ENCODE measurements around the gene NEDD9.

NEDD9 gene

DNA sequence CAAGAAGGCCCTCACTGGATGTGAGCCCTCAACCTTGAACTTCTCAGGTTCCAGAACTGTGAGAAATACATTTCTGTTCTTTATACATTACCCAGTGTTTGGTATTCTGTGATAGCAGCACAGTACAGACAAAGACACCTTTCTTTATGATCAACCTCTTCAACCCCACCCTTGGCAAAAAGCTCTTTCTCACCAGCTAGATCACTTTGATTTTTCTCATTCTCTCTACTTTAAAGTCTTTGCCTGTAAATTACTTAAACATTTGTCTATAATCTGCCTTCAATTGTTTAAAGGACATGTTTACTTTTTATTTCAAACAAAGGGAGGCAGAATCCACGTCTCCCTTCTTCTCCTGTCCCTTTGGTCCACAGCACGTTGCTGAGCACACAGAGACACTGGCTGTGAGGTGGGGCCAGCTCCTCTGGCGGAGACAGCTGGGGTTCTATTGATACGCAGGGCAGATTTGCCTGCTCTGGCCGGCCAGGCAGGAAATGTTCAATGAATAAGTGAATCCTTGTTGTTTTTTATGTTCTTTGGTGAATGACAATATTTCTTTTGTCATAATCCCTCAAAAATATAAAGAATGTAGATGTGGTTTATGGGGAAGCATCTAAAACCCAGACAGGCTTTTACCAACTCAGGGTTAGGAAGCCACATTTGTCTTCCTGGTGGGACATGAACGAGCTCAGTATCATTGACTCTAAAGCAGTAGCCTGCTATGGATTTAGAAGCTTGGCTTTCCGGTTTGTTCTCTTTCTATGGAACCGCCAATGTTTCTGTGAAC lies 52.9 kb downstream of the NEDD9 start:
- Histone ChIP-seq H3K36me3 (peaks cover 22% of the 10 kb centered on the region), H3K27ac (no peak overlapping the region), H3K9me3 (no peaks in the 10 kb centered on the region), H3K27me3 (no peaks in the 10 kb centered on the region), H3K4me3 (ENCODE audit: low read depth in 1 of 2, low read length in 1 of 2) (no peak overlapping the region), H3K4me1 (ENCODE audit: control insufficient read depth in 1 of 2, insufficient read depth in 1 of 2, low read depth in 1 of 2, low read length in 1 of 2) (no peaks in the 10 kb centered on the region)
- TF ChIP-seq, protein P1, sequence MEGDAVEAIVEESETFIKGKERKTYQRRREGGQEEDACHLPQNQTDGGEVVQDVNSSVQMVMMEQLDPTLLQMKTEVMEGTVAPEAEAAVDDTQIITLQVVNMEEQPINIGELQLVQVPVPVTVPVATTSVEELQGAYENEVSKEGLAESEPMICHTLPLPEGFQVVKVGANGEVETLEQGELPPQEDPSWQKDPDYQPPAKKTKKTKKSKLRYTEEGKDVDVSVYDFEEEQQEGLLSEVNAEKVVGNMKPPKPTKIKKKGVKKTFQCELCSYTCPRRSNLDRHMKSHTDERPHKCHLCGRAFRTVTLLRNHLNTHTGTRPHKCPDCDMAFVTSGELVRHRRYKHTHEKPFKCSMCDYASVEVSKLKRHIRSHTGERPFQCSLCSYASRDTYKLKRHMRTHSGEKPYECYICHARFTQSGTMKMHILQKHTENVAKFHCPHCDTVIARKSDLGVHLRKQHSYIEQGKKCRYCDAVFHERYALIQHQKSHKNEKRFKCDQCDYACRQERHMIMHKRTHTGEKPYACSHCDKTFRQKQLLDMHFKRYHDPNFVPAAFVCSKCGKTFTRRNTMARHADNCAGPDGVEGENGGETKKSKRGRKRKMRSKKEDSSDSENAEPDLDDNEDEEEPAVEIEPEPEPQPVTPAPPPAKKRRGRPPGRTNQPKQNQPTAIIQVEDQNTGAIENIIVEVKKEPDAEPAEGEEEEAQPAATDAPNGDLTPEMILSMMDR (IDR thresholded peaks at IDR 0.05), result no peak

DNA sequence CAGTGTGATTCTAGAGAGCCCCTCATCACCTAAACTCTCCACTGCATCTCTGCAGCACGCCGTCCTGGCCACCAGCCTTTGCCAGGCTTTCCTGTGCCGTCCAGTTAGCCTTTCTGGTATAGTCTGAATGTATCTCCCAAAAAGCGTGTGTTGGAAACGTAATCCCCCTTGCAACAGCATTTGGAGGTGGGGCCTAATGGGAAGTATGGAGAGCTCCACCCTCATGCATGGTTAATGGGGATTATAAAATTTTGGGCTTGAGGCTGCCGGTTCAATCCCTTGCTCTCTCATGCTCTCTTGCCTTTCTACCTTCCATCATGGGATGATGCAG lies 53.4 kb downstream of the NEDD9 start:
- Histone ChIP-seq H3K4me3 (ENCODE audit: low read depth in 1 of 2, low read length in 1 of 2) (no peak overlapping the region), H3K9me3 (no peaks in the 10 kb centered on the region), H3K27ac (no peak overlapping the region), H3K36me3 (peaks cover 17% of the 10 kb centered on the region), H3K4me1 (ENCODE audit: control insufficient read depth in 1 of 2, insufficient read depth in 1 of 2, low read depth in 1 of 2, low read length in 1 of 2) (no peaks in the 10 kb centered on the region), H3K27me3 (no peaks in the 10 kb centered on the region)
- TF ChIP-seq, protein P1 (IDR thresholded peaks at IDR 0.05), result no peak

DNA sequence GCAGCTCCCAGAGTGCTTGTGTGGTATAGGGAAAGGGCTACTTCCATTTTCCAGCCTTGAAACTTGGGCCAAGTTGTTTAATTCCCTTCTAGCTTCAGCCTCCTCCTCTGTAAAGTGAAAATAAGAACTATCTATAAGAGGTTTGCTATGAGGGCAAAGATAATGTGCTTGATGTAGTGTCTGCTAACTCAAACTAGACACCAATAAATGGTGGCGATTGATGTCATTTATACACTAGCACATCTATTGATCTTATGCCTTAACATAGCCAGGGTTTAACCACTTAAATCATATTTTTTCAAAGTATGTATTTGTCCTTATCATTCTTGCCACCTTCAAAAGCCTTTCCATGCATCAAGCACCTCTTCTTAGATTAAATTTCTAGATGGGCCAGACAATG lies 55.2 kb downstream of the NEDD9 start:
- Histone ChIP-seq H3K36me3 (no peaks in the 10 kb centered on the region), H3K4me3 (ENCODE audit: low read depth in 1 of 2, low read length in 1 of 2) (no peak overlapping the region), H3K27ac (no peak overlapping the region), H3K9me3 (no peaks in the 10 kb centered on the region), H3K27me3 (no peaks in the 10 kb centered on the region), H3K4me1 (ENCODE audit: control insufficient read depth in 1 of 2, insufficient read depth in 1 of 2, low read depth in 1 of 2, low read length in 1 of 2) (peaks cover 5% of the 10 kb centered on the region in 2 experiments)
- TF ChIP-seq, protein P1 (IDR thresholded peaks at IDR 0.05), result no peak

DNA sequence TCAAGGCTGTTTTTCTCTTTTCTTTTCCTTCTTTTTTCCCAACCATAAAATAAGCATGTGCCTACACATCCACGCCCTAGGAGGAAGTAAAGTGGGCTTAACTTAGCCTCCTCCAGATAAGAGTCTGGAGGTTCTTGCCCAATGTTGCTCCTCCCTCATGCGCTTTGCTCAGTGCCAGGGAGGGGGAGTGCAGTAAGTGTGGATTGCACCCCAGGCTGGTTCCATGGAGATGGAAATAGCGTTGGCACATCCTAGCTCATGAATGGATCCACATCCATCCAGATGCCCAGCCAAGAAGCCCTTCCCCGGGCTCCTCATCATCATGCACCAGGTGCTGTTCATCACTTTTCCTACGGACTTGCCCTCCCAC lies 58.2 kb downstream of the NEDD9 start:
- no peak overlapping the region for H3K27ac ChIP-seq
- no peaks in the 10 kb centered on the region for H3K36me3 ChIP-seq
- TF ChIP-seq, protein P1 (IDR thresholded peaks at IDR 0.05), result no peak
- H3K27me3 ChIP-seq, result no peaks in the 10 kb centered on the region
- H3K4me3 ChIP-seq (ENCODE audit: low read depth in 1 of 2, low read length in 1 of 2), result no peak overlapping the region
- H3K9me3 ChIP-seq, result no peaks in the 10 kb centered on the region
- peaks cover 5% of the 10 kb centered on the region in 2 experiments for H3K4me1 ChIP-seq (ENCODE audit: control insufficient read depth in 1 of 2, insufficient read depth in 1 of 2, low read depth in 1 of 2, low read length in 1 of 2)

DNA sequence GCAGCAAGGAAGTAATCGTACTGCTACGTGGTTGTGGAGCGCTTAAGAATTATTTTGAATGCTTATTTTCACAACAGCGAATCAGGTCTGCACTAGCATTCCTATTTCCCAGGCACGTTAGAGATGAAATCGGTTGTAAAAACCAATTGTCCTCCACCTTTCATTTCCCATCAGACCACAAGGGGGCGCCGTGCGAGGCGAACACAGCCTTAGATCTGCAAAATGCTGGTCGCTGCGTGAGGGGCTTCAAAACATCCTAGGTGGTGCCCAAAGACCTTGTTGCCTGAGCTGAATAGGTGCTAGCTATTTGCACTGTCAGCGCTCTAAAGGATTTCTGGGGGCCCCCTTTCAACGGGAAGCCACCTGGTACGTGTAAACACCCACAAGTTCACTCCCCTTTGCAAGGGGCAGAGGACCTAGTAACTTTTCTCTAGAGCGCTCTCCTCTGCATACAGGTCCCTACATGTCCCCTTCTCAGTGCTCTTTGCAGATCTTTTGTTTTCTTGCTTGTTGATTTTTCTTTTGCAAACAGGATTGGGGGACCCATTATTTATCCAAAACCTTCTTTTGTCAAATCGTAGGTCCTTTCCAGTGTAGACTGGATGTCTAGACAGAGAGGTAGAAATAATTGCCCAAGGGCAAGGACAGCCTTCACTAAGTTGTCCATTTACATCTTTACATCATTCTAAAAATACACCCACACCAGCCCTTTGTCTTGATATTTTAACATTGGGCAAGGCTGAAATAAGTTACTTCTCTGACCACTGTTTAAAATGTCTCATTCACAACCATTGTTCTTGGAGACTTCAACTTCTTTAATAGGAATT lies 59.8 kb downstream of the NEDD9 start:
- Histone ChIP-seq H3K9me3 (no peaks in the 10 kb centered on the region), H3K27ac (no peak overlapping the region), H3K27me3 (no peaks in the 10 kb centered on the region), H3K36me3 (no peaks in the 10 kb centered on the region), H3K4me3 (ENCODE audit: low read depth in 1 of 2, low read length in 1 of 2) (no peak overlapping the region), H3K4me1 (ENCODE audit: control insufficient read depth in 1 of 2, insufficient read depth in 1 of 2, low read depth in 1 of 2, low read length in 1 of 2) (peaks cover 5% of the 10 kb centered on the region in 2 experiments)
- TF ChIP-seq, protein P1 (IDR thresholded peaks at IDR 0.05), result peak; percentile 87
